Loucy (cell line): ENCODE data around the gene CDH22.

Source experiments
- CTCF ChIP-seq: fragments of 200-600 bp; sonication (generic); conservative IDR thresholded peaks from 2 replicates; pipeline ENCODE4 v1.5.1; 2014; ENCODE audit warnings: mild to moderate bottlenecking, antibody characterized with exemption, low read length
- EZH2phosphoT487 ChIP-seq: fragments of 200-600 bp; IDR thresholded peaks from 2 replicates; pipeline ENCODE4 v1.6.1; 2018; ENCODE audit warnings: antibody characterized with exemption, mild to moderate bottlenecking, moderate library complexity, borderline replicate concordance

- TF ChIP-seq CTCF, result no peak
- no peak for TF ChIP-seq EZH2phosphoT487
Measured at GRCh38 chr20:46257887-46258286, 50.4 kb downstream of the CDH22 start.
